Inflammatory macrophage treated with lipopolysaccharide for 4 hours (primary cell): ENCODE measurements around the gene DSP.

Experiments used
- DNase-seq: peaks from one replicate; pipeline ENCODE4 v3.0.0-alpha.2; 2020

Gene DSP

DNA sequence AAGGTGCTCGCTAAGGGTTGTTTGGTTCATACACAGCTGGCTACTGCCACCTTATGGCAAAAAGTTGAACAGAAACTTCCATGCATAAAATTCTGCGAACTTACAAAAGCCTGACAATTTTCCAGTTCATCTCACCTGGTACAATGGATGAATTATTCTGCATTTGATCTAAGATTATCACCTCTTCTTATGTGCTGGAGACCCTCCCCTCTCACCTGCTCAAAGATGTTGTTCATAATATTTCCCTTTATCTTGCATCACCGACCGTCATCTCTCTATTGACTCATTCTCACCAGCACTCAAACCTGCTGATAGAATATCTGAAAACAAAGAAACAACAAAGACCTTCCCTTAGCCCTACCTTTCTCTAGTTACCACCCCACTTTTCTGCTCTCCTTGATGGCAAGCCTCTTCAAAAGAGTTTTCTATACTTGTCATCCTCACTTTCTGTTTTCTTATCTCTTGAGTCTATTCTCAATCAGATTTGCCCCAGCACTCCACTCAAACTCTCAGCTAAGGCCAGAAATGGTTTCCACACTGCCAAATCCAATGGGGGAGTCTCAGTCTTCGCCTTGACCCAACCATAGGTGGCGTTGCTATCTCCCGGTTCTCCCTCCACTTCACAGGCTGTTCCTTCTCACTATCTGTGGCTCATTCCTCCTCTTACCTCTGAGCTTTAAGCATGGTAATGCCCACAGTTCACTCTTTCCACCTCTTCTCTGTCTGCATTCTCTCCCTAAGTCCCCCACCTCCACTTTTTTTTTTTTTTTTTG is 74.3 kb downstream of the DSP start:
- DNase-seq = peak; percentile 48

- peak; percentile 96 for DNase-seq
Measured at GRCh38 chr6:7617801-7618764, 76.6 kb downstream of the DSP start.

DNA sequence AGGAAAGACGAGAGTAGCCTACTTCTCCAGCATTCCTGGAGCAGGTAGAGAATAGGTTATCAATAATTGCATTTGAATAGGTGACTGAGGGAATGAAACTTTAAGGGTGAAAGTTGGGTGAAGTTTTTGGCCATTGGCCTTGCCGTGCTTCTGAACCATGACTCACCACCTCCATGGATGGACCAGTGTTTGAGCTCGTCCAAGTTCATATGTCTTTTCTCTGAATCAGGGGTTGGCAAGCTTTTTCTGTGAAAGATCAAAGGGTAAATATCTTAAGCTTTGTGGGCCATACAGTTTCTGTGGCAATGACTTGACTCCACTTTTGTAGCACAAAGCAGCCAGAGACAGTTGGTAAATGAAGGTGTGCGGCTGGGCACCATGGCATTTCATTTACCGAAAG is 80.3 kb downstream of the DSP start:
- no peak for DNase-seq

DNA sequence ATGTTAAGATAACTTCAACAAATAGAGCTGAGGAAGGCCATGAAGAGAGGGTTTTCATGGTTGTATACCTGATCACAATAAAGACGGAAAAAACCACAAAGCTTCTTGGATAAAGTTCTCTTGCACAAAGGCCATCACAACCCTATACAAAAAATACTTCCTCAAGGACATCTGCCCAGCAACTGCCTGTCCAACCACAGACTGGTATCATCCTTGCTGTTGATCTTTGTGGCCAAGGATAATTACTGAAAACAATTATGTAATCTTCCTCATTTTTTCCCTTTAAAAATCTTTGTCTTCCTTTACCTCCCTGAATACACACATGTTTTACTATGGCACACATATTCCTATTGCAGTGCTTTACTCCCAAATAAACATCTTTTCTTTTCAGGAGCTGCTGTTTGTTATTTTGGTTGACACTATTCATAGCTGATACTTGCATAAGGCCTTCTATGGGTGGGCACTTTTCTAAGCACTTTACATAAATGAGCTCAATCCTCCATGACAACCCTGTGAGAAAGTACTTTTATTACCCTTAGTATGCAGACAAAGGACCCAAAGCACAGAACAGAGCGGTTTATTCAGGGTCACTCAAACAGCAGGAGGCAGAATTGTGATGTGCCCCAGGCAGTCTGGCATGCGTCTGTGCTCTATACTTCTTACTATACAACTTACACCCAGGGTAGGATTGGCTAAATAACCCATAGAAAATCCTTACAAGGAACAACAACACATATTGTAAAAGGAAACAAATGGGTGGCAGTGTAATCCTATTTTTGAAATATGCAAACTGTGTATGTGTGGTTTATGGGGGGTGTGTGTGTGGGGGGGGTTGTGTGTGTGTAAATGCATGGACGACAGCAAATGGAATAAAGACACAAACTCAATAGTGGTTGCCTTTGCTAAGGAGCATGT is 83.6 kb downstream of the DSP start:
- peak; percentile 31 for DNase-seq

GRCh38 chr6:7628479-7628878 is 87.0 kb downstream of the DSP start:
- DNase-seq = no peak

DNA sequence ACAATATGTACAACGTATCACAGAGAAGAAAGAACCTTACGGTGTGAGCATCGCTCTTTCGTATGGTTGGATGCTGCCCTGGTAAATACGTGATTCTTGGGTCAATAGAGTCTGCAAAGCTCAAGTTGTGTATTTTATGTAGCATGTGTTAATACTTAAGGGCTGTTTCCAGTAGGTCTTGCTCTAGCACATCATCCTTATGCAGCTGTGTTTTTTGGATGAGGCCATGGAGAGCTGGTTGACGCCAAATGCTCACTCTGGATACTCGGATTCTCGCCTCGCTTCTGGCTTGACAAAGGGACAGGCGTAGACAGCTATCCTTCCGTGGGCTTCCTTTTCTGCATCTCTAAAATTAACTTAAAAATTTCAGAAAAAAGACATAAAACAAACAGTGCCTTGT is 87.4 kb downstream of the DSP start:
- DNase-seq = no peak

- no peak for DNase-seq
Measured at GRCh38 chr6:7629321-7629720, 87.8 kb downstream of the DSP start.

- no peak for DNase-seq
Measured at GRCh38 chr6:7630792-7631191, 89.3 kb downstream of the DSP start.

DNA sequence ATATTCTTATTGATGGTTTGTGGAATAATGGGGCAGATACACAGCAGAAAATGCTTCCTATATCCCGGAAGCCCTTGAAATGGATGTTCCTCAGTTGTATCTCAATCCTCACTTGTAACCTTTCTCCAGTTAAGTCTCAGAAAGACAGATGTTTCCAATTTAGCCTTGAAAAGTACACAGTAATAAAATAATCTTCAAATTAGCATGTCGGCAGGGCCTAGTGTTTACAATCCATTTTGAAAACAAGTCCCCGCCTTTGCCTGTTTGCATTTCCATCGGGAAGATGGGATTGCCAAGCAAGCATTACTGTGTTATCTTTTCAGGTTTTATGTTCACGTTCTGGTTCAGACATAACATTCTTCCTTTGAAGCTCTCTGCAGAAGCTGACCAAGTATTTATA is 90.0 kb downstream of the DSP start:
- no peak for DNase-seq

GRCh38 chr6:7632501-7633290 is 91.2 kb downstream of the DSP start:
- DNase-seq = no peak

DNA sequence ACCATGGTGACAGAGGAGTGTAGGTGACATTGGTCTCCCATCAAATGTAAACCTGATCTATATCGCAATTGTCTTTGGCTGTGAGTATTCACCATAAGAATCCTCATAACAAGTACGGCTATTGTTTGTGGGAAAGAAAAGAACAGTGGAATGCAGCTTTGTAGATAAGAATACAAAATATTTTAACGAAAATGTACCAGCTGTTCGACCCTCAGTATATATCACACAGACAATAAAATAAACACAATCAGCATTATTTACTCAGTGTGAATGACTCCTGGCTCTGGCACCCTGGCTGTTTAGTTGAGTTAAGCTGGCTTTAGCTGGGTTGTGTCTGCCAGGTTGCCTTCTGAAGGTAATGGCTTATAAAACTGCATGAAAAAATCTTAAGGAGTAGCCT is 91.9 kb downstream of the DSP start:
- DNase-seq = no peak

DNA sequence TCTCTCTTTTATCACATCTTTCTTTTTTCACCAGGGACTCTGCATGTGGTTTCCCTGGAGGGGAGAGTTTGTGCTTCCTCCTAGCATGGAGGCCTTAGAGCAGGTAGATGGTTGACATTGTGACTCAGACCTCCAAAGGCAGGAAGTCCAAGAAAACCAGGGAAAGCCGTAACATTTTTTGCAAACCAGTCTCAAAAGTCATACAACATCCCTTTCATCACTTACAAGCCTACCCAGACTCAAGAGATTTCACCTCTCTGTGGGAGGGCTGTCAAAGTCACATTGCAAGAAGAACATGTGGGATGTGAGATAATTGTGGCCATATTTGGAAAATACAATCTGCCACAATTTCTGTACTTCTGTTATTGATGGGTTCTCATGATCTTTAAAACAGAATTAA is 94.7 kb downstream of the DSP start:
- peak; percentile 1 for DNase-seq
